ENCODE measurements around the gene VSIG8.

The VSIG8 gene

DNA sequence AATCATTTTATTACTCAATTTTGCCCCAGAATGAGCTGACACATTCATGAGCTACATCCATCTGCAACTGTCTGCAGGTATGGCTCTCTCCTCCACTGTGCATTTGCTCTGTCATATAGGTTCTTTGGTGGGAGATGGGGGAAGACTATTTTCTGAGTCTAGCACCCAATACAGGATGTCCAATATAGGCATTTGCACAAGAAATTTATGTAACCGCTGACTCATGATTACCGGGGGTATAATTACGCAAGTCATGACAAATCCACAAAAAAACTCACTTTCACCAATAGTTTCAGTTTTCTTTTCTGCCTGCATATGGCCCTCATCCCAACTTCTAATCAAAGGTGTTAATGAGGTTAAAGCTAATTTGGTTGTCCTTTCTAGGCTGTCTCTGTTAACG, 17.5 kb upstream of the VSIG8 start:
- H3K4me3 ChIP-seq (ENCODE audit: low read depth, low read length), result no peak overlapping the region
- DNase-seq (ENCODE audit: low read depth), result peak; percentile 88
- peak; percentile 50; the same call in 1 of the 2 replicates for TF ChIP-seq MYC (IDR thresholded peaks at IDR 0.05; ENCODE audit: low read depth, low read length)
- TF ChIP-seq, protein P1, sequence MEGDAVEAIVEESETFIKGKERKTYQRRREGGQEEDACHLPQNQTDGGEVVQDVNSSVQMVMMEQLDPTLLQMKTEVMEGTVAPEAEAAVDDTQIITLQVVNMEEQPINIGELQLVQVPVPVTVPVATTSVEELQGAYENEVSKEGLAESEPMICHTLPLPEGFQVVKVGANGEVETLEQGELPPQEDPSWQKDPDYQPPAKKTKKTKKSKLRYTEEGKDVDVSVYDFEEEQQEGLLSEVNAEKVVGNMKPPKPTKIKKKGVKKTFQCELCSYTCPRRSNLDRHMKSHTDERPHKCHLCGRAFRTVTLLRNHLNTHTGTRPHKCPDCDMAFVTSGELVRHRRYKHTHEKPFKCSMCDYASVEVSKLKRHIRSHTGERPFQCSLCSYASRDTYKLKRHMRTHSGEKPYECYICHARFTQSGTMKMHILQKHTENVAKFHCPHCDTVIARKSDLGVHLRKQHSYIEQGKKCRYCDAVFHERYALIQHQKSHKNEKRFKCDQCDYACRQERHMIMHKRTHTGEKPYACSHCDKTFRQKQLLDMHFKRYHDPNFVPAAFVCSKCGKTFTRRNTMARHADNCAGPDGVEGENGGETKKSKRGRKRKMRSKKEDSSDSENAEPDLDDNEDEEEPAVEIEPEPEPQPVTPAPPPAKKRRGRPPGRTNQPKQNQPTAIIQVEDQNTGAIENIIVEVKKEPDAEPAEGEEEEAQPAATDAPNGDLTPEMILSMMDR (IDR thresholded peaks at IDR 0.05; ENCODE audit: low read depth, low read length), result no peak

DNA sequence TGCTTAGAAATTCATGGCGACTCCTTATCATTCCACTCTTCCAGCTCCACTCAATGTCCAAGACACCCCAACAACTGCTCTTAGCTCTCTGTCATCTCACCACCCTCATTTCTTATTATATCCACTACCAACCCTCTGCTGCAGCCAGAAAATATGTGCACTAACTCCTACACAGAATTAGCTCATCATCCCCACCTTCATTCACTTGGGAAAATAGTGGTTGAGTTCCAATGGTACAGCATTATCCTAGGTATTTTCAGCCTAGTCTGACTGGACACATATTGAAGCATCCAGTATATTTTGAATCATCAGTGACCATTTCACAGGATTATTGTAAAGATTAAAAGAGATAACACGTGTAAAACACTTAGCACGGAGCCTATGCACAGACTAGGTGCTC, 16.7 kb upstream of the VSIG8 start:
- no peak for DNase-seq (ENCODE audit: low read depth)
- TF ChIP-seq MYC (IDR thresholded peaks at IDR 0.05; ENCODE audit: low read depth, low read length) (no peak), POLR2A (IDR thresholded peaks at IDR 0.05; ENCODE audit: extremely low read depth, insufficient read length) (no peak)
- TF ChIP-seq, protein P1 (IDR thresholded peaks at IDR 0.05; ENCODE audit: low read depth, low read length), result no peak
- TF ChIP-seq, protein P2, sequence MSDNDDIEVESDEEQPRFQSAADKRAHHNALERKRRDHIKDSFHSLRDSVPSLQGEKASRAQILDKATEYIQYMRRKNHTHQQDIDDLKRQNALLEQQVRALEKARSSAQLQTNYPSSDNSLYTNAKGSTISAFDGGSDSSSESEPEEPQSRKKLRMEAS (IDR thresholded peaks at IDR 0.05; ENCODE audit: low read depth, low read length), result no peak
- no peak overlapping the region for H3K4me3 ChIP-seq (ENCODE audit: low read depth, low read length)

DNA sequence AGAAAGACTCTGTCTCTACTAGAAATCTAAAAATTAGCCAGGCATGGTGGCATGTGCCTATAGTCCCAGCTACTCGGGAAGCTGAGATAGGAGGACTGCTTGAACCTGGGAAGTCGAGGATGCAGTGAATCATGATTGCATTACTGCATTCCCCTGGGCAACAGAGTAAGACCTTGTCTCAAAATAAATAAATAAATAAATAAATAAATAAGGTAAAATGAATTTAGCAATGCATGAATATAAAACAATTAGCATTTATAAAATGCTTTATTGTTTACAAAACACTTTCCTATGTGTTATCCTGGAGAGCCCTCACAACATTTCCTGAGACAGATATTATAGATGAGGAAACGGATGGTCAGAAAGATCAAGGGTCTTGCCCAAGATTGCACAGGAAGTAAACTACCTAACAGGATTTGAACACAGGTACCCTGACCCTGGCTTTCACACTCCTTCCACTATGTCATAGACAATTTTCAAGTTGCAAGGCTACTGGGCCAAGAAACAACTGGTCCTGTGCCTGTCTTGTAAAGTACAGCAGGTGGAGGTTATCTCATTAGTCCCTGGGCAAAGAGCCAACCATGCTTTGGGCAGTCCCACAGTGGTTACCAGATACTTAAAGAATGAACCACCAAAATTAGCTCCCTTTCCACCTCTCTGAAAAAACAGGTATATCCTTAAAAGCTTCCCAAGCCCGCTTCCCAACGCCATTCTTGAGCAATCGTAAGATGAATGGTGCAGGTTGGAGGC, 15.4 kb upstream of the VSIG8 start:
- TF ChIP-seq POLR2A (IDR thresholded peaks at IDR 0.05; ENCODE audit: extremely low read depth, insufficient read length), result no peak
- no peak for TF ChIP-seq MYC (IDR thresholded peaks at IDR 0.05; ENCODE audit: low read depth, low read length)
- TF ChIP-seq, protein P2 (IDR thresholded peaks at IDR 0.05; ENCODE audit: low read depth, low read length), result no peak
- TF ChIP-seq, protein P1 (IDR thresholded peaks at IDR 0.05; ENCODE audit: low read depth, low read length), result no peak
- DNase-seq (ENCODE audit: low read depth), result no peak
- no peak overlapping the region for H3K4me3 ChIP-seq (ENCODE audit: low read depth, low read length)

DNA sequence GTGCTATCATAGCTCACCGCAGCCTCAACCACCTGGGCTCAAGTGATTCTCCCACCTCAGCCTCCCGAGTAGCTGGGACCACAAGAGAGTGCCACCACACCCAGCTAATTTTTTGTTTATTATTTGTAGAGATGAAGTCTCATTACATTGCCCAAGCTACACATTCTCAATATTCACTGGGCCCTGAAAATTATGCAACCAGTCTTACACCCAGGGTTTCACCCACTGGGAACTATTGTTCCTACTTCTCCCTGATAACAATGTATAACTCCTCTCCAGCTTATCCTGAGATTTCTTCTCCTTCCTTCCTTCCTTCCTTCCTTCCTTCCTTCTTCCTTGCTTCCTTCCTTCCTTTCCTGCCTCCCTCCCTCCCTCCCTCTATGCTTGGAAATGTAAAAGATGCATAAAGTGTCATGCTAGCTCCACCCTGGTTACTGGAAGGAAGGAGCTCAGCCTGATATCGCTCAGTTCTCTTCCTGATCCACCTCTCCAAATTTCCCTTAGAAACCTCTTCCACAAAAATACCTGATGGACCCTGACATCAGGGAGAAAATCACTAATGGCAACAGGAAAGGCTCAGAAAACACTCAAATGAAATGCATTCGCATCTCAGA, 11.2 kb upstream of the VSIG8 start:
- DNase-seq (ENCODE audit: low read depth), result no peak
- no peak overlapping the region for H3K4me3 ChIP-seq (ENCODE audit: low read depth, low read length)
- TF ChIP-seq POLR2A (IDR thresholded peaks at IDR 0.05; ENCODE audit: extremely low read depth, insufficient read length) (no peak), MYC (IDR thresholded peaks at IDR 0.05; ENCODE audit: low read depth, low read length) (no peak)
- TF ChIP-seq, protein P2 (IDR thresholded peaks at IDR 0.05; ENCODE audit: low read depth, low read length), result no peak
- TF ChIP-seq, protein P1 (IDR thresholded peaks at IDR 0.05; ENCODE audit: low read depth, low read length), result no peak

DNA sequence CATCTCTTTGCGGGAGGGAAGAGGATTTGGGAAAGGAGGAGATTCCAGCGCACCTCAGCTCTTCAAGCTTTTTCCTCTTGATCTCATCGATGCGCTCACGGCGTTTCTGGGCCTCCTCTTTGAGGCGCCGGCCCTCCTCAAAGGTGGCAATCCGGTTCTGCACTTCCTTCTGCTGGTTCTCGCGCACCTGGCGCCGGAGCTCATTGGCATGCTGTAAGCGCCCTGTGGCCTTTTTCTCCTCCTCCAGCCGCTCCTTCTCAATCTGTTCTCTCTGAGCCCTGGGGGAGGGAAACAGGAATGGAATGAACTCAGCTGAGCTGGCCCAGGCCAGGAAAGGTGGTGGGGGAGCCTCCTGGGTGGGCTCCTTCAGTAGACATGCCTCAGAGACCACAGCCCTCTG, 10.4 kb upstream of the VSIG8 start:
- TF ChIP-seq, protein P2 (IDR thresholded peaks at IDR 0.05; ENCODE audit: low read depth, low read length), result no peak
- no peak overlapping the region for H3K4me3 ChIP-seq (ENCODE audit: low read depth, low read length)
- DNase-seq (ENCODE audit: low read depth), result no peak

DNA sequence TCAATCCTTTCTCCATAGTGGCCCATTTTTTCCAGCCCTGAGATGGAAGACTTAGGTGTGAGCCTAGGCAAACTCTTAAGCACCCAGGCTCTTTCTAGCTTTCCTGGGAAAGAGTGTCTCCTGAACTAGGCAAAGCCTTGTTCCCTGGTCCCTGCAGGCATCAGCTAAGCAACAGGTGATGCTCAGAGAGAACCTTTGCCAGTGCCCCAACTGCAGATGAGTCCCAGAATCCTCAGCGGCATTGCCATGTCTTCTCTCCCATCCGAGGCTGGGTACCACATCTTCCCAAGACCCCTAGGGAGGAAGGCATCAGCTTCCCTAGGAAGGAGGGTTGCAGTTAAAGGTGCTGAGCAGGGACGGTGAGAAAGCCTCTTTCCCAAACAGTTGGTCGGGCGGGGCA, 8.2 kb upstream of the VSIG8 start:
- no peak for DNase-seq (ENCODE audit: low read depth)
- TF ChIP-seq, protein P1 (IDR thresholded peaks at IDR 0.05; ENCODE audit: low read depth, low read length), result no peak
- TF ChIP-seq MYC (IDR thresholded peaks at IDR 0.05; ENCODE audit: low read depth, low read length), result no peak
- TF ChIP-seq POLR2A (IDR thresholded peaks at IDR 0.05; ENCODE audit: extremely low read depth, insufficient read length), result no peak
- TF ChIP-seq, protein P2 (IDR thresholded peaks at IDR 0.05; ENCODE audit: low read depth, low read length), result no peak
- no peak overlapping the region for H3K4me3 ChIP-seq (ENCODE audit: low read depth, low read length)
